T-helper 9 cell (primary cell): ENCODE results near the gene DDOST.
"Not testable (repeated sequence)": the region's sequence is repeated elsewhere in the genome, so short reads cannot be mapped to it uniquely, and the experiment has no call there.

Source experiments
- DNase-seq: peaks from one replicate; pipeline ENCODE4 v3.0.0-alpha.2; 2020

The DDOST gene

DNA sequence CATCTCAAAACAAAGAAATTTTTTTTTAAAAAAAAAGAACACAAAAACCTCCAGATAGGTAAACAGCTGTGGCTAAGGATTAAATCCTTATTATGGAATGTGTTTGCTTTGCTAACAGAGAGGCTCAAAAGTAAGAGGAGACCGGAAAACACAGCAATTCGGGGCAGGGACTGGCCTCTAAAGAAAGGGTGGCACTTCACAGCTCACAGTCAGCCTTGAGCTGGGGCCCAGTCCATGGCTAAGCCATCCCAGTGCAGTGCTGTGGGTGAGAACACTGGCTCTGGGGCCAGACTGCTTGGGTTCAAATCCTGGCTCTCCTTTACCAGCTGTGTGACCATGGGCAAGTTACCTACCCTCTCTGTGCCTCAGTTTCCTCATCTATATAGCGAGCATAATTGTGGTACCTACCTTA lies 28.5 kb upstream of the DDOST start:
- no peak for DNase-seq

DNA sequence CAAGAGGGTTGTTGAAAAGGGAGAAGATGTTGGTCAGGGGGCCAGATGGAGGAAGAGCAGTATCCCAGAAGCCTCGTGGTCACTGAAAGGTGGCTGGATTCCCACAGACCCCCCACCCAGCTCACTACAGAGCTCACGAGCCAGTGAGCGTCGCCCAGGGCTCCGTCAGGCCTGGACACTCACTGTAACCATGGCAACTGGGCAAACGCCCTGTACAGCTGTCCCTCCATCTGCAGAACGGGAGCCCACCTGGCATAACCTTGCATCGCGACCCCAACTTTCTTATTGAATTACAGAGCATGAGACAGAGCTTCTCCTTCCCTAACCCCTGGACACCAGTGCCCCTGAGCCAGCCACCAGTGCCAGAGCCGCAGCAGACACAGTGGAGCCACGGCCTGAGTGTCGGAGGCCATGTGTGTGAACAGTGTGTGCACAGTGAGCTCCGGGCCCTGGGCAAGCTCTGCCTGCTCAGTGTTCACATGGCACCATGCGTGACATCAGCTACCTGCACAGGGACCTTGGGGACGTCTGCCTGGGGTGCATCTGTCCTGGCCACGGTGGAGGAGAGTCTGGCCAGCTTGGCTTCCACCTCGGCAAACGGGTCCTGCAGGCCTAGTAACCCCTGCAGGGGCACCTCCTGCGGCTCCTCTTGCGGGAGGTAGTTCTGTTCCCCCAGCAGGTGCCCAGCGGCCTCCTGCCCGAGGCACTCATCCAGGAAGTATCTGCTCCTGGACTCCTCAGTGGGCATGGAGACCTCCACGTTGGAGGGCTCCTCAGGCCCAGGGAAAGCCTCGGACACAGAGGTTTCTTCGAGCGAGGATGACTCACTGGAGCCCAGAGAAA lies 25.9 kb upstream of the DDOST start:
- DNase-seq, result no peak

DNA sequence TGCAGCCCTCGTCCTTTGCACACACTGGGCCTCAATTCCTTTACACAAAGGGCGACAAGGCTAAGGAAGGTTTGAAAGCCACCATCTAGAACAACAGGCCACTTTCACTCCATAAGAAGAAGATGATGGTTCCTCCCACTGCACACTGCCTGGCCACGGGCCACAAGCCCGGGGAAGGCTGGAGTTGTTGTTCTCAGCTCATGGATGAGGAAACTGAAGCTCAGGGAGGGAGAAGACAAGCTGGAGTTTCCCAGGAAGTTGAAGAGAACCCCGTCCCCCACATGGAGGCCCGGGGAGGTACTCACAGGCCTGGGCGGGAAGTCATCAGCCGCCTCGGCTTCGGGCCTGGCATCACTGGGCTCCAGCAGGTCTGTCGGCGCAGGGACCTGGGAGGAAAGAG lies 24.6 kb upstream of the DDOST start:
- no peak for DNase-seq

DNA sequence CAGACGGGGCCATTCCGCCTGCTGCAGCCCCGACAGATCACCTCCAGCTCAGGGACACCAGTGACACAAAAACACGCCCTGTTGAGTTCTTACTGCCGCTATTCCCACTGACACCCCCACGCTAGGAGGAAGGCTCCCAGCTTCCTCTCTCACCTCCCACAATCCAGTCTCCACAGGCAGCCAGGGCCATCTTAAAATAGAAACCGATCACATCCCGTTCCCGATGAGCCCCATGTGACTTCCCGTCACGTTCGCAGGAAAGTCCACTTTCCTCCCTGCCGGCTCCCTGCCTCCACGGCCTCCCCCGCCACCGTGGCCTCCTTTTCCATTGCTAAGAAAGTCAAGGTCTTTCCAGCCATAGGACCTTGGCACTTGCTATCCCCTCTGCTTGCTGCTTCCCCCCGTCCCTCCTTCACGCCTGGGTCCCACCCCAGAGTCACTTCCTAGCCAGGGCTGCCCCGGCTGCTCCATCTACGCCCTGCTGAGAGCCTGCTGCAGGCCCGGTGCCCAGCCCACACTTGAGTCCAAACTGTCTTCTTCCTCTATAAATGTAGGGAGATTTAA lies 24.0 kb upstream of the DDOST start:
- no peak for DNase-seq

DNA sequence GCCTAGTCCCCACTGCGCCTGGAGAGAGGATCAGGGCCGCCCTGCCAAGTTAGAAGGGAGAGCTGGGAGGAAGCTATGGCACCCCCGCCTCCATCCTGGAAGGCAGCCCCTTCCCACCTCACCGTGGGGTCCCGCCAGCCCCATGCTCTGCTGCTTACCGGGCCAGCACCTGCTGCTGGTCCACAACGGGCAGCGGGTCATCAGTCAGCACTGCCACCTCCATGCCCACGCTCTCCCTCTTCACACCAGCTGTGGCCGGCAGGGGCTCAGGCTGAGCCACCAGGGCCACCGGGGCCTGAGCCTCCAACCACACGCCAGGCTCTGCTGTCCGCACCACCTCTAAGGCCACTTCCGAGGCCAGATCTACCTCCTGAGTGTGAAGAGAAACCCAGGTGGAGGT lies 23.5 kb upstream of the DDOST start:
- DNase-seq, result no peak

DNA sequence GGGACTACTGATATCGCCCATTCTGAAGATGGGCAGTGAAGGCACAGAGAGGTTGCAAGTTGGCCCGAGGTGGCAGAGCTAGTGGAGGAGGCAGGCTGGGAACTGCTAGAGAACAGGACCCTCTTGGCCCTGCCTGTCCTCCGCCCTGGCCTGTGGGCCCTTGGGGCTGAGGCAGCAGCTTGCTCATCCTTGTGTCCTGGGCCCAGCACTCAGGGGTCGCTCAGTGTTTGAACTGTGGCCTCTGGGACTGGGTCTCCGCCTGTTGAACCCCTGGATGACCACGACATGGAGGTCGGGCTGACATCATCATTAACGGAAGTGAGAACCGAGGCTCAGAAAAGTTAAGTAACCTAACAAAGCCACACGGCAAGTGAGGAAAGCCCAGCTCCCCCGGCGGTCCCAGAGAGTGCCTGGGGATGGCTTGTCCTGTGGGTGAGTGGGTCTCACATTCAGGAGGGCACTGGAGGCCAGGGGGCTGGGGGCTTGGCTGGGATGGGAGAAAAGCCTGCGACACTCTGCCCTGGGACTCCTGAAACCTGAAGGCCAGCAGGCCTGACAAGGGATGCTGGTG lies 23.0 kb upstream of the DDOST start:
- no peak for DNase-seq

DNA sequence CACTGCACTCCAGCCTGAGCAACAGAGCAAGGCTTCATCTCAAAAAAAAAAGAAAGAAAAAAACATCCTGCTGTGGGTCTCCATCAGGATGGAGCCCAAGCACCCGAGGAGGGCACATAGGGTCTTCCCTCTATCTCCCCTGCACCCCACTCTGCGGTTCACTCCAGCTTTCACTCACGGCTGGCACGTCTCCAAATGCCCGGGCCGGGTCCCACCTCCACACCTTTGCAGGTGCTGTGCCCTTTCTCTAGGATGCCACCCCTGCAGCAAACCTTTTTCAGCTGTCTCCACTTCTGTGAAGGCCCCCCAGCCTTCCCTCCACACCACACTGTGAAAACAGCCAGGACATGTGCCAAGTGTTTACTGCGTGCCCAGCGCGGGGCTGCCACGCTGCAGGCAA lies 22.4 kb upstream of the DDOST start:
- no peak for DNase-seq

DNA sequence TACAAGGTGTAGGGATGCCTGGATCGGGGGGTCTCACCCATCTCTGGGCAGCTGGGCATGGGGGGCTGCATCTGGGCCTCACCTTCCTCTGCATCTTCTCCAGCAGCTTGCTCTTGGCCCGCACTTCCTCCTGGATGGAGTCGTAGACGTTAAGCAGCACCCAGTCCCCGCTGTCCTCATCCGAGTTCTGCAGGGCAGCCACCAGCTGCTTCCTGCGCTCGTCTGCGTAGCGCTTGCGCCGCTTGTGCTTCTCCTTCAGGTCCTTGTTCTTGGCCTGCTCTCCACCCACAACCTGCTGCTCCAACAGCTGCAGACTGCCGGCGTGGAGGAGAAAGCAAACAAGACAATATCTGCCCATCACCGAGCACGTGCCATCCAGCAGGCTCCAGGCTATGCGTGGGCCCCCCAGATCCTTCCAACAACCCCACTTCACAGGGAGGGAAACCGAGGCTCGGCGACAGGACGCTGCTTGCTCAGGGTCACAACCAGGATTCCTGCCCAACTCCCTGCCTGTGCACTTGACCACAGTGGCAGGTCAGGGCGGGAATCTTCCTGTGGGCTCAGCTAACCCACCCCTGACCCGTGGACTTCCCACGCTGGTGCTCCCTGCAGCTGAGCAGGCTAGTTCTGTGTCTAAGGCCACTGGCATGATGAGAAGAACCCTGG lies 21.5 kb upstream of the DDOST start:
- DNase-seq, result no peak

DNA sequence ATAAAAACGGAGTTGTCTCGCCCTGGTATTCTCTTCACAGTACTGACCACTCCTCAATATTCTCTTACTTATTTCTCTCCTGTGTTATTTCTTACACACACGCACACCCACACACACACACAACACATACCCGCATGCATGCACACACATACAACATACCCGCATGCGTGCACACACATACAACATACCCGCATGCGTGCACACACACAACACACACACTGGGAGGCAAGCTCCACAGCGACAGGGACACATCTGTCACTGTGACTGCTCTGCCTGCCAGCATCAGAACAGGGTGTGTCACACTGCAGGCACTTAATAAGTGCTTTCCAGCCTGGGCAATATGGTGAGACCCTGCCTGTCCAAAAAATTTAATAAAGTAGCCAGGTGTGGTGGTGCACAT lies 20.8 kb upstream of the DDOST start:
- DNase-seq, result no peak

DNA sequence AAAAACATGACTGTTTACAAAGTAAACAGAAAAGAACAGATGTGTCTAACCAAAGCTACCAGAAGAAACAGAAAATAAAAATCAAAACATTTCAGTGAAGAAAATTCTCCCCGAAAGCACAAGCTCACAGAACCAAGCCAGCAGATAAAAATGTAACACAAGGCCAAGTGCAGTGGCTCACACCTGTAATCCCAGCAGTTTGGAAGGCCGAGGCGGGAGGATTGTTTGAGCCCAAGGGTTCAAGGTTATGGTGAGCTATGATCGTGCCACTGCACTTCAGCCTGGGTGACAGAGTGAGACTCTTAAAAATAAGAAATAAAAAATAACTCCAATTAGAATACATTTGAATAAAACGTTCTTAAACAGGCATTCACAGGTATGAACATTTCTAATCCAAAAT lies 19.1 kb upstream of the DDOST start:
- no peak for DNase-seq

DNA sequence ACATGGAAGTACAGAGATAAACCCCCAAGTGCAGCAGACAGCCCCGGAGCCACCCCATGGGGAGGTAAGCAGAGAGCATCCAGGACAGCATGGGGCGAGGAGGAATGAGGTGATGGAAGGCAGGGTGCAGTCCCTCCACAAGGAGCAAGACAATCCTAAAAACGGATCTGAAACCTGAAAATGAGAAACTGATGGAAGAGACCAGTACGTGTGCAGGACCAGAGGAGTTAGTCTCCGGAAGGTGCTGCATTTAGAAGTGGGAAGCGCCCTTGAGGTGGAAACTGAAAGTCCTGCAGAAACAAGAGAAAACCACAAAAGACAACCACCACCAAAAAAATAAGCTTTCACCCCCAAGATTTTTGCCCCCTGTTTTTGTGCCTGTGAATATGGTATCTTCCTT lies 17.4 kb upstream of the DDOST start:
- DNase-seq, result no peak

DNA sequence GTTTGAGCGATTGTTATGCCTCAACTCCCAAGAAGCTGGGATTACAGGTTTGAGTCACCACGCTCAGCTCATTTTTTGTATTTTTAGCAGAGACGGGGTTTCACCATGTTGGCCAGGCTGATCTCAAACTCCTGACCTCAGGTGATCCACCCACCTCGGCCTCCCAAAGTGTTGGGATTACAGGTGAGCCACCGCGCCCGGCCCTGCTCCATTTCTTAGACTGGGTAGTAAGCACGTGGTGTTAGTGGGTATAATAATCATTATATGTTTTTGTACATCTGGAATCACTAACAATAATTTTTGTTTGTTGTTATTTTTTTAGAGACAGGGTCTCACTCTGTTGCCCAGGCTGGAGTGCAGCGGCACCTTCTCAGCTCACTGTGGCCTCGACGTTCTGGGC lies 12.5 kb upstream of the DDOST start:
- not testable (repeated sequence) for DNase-seq

DNA sequence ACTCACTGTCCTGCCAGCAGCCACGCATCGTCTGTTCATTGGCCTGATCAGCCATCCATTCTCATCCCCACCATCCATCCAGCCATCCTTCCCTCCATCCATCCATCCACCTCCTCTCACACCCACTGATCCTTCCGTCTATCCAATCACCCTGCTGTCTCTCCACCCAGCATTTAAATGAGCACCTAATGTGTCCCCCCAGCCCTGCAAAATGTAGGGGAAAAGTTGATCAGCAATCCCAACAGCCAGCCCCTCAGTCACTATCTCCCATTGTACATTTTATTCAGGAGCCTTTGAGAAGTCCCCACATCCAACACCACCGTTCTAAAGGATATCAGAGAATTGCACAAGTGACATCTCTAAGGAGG lies 11.1 kb upstream of the DDOST start:
- DNase-seq, result no peak

DNA sequence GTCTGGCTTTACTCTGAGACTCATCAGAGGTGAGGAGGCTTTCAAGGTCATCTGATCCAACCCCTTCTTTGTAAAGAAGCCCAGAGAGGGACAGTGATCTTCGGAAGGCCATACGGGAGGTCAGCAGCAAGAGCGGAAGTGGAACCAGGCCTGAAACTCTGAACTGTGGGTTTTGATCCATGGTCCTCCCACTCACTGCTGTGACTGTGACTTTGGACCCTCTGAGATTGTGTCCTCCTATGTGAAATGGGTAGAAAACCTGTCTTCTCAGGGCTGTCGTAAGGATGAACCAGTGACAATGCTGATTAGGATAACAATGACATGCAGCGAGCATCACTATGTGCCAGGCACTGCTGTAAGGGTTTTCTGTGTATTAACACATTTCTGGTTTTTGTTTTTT lies 9.8 kb upstream of the DDOST start:
- DNase-seq, result no peak

DNA sequence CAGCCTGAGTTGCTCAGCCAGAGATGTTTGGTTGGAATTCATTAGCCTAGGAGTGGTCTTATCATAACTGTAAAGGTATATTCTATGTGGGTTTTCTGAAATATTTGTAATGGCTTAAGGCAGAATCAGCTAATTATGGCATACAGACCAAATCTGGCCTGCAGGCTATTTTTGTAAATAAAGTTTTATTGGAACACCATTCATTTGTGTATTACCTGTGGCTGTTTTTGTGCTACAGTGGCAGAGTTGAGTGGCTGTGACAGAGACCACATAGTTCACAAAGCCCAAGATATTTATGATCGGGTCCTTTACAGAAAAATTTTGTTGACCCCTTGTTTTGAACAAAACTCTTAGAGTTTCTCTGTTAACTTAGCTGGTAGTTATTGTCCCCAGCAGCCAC lies 7.4 kb upstream of the DDOST start:
- DNase-seq, result no peak

DNA sequence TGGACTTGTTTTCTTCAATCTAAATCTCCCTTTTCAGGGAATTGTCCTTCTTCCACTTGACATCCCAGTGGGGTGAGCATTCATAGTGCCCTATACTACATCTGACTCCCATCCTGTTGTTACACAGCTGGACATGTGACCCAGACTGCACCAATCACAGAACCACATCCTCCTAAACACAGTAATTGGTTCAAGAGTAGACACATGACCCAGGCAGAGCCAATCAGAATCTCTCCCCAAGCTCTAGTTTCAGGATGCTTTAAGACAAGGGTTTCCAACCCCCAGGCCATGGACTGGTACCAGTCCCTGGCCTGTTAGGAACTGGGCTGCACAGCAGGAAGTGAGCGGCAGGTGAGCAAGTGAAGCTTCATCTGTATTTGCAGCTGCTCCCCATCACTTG lies 5.6 kb upstream of the DDOST start:
- no peak for DNase-seq

DNA sequence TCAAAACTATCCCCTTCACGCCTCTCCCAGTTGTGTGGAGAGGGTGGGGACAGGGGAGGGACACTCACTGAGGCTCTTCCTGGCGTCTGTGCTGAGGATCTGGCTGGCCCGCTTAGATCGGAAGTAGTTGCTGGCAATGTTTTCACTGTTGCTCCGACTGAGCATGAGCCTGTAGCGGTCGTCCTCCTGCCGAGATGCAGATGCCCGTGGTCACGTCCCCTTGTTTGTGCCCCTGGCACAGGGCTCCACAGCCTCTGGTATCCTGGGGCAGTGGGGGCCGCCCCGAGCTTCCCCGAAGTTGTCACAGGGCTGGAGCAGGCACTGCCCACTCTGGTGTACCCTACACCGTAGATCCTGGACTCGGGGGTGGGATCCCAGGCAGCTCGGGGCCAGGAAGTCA lies 5.0 kb upstream of the DDOST start:
- DNase-seq, result no peak

DNA sequence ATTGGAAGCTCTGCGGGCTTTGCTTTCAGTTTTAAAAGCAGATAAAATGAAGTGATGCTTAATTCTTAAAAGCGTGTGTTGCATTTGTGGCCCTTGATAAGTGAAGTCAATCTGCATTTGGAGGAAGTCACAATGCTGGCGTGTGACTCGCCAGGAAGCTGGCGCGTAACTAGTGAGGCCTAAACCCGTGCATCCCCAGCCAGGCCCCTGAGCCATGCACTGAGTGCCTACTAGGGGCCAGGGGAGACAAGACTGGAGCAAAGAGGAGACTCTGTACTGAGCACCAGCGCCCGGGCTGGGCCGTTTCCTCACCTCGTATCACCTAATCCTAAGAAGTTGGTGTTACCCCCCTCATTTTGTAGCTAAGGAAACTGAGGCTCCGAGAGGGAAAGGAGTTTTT lies 4.6 kb upstream of the DDOST start:
- no peak for DNase-seq

DNA sequence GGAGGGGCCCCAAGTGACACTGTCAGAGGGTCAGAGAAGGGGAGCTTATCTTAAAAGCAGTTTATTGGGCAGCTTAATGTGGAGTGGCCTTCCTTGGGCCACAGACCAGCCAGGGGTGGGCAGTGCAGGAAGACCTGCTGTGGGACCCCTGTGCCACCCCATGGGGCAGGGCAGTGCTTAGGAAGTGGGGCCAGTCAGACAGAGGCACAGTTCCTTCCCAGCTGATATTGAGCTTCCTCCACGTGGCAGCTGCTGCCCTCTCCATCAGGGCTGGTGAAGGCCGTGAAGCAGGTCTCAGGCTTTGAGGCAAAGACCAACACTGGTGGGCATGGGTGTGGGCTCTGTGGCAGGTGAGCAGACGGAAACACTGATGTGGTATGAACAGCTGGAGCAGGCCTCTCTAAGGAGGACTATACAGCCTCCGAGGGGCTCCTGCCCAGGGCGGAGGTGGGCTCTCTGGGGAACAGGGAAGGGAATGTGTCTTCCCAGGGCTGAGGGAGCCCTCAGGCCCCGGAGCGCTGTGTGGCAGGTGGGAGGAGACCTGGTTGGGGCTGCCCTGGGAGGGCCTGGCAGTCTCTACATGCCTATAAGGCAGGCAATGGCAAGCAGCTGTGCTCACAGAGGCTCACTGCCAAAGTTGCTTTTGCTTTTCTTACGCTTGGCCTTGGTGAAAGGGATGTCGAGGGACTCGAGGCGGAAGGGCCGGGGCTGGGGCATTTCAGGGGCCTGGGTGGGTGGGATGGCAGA lies 3.0 kb upstream of the DDOST start:
- DNase-seq, result no peak

DNA sequence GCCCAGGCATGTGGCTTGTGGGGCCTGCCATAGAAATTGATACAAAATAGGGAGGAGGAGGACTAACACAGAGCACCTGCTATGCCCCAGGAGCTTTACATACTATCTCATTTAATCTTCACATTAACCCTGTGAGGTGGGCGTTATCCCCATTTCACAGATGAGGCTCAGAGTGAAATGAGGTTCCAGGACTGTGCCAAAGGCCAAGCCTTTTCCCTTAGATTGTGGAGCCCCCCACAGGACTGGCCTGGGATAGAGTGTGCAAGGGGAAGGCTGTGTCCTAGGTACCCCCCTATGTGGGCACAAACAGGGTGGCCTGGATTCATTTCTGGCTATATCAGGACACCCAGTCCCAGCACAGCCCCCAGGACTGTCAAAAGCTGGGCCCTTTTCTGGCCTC lies 2.2 kb upstream of the DDOST start:
- no peak for DNase-seq

DNA sequence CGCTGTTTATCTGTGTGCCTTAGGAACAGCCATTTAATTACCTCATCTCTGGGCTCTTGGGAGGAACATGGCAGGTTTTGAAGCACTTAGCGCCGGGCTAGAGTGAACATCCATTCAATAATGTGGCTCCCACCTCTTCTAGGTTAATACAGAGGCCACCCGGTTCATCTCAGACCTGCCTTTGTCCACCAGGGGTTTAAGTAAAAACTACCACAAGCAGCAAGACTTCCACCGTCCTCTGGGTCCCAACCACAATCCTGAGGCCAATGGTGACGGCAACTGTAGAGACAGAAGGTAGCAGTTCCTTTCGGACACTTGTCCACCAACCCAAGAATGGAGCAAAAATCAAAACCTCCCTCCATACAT lies 924 bp upstream of the DDOST start:
- DNase-seq, result no peak

DNA sequence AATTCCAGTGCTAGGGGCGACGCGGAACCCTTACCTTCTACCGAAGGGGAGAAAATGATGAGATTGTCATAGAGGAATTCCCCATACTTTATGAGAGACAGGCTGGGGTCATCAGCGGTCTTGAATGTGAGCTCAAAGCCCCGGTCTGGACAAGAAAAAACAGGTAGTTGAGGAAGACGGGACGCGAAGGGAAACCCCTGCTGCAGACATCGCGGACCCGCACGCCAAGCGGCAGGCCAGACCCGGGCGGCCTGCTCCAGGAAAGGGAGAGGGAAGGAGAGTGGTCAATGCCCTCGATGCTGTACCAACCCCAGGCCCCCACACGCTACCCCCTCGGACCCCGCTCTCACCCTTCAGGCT lies 342 bp downstream of the DDOST start:
- DNase-seq, result peak; percentile 7

DNA sequence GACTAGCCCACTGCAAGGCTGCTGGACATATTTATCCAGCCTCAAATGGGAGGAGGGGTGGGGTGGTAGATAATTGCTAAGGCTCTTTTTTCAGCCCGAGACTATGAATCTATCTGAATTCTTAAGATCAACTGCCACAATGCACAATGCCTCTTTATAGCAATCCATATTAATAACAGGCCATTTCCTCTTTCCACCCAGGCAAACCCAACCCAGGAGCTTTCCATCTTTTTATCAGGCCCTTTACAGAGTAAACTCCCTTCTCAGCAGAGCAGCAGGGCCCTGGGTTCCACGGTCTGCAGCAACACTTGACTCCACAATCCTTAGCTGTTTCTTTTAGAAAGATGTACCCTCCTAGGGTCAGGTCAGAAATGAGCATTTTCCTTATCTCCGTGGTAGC lies 806 bp downstream of the DDOST start:
- DNase-seq, result no peak
